ENCODE results near the gene FTHL17.

Gene FTHL17

GRCh38 chrX:31039327-31039711 is 32.5 kb downstream of the FTHL17 start:
- in situ Hi-C loops (cut with HindIII; ENCODE audit: low sequenced_read_pairs): loop anchor here (5.0 kb wide), 2 partner anchors 53 to 383 kb away; no protein-coding TSS in a partner anchor

- in situ Hi-C loops (cut with HindIII; ENCODE audit: low sequenced_read_pairs): loop anchor here (5.0 kb wide), 2 partner anchors 54 to 384 kb away; no protein-coding TSS in a partner anchor
Observed at GRCh38 chrX:31038575-31039326, 33.1 kb downstream of the FTHL17 start.

- in situ Hi-C loops (cut with HindIII; ENCODE audit: low sequenced_read_pairs): loop anchor here (5.0 kb wide), 2 partner anchors 55 to 385 kb away; no protein-coding TSS in a partner anchor
Observed at GRCh38 chrX:31036895-31037294, 34.9 kb downstream of the FTHL17 start.

- in situ Hi-C loops (cut with HindIII; ENCODE audit: low sequenced_read_pairs): no loop called here
Observed at GRCh38 chrX:31027351-31027750, 44.5 kb downstream of the FTHL17 start.

- in situ Hi-C loops (cut with HindIII; ENCODE audit: low sequenced_read_pairs): no loop called here
Observed at GRCh38 chrX:31024866-31025265, 47.0 kb downstream of the FTHL17 start.

- in situ Hi-C loops (cut with HindIII; ENCODE audit: low sequenced_read_pairs): no loop called here
Observed at GRCh38 chrX:31021537-31021936, 50.3 kb downstream of the FTHL17 start.

Measured in endothelial cell of hepatic sinusoid (primary cell).